Aorta (tissue), 5 donors: ENCODE measurements around the gene SPR. TPM values are rescaled to one million over a fixed set of nuclear protein-coding genes. Genes with fewer than 3 reads are reported as not detected.
A peak's percentile ranks its signal among the peaks of the same experiment; 100 is the strongest.

Experiments used
- ATAC-seq: fragments of 200-7000 bp; cut with Tn5 transposase; one replicate; pipeline ENCODE4 v1.9.1; 2022; ENCODE audit warnings: moderate library complexity; ENCODE audit not compliant: low FRiP score
- DNase-seq, 2 donors: peaks; one replicate each; pipeline ENCODE4 v3.0.0-alpha.2; 2020
- H3K27ac ChIP-seq, 2 donors: one replicate each; pipeline ENCODE4 v1.5.1; 2013; ENCODE audit warnings: low read length in 2 of 2, mild to moderate bottlenecking in 2 of 2, moderate library complexity in 2 of 2, control low read depth in 1 of 2, inconsistent platforms in 1 of 2, low read depth in 1 of 2
- H3K27me3 ChIP-seq, 2 donors: one replicate each; pipeline ENCODE4 v1.6.1; 2013; ENCODE audit warnings: control low read depth in 1 of 2, low read length in 1 of 2, mild to moderate bottlenecking in 1 of 2, moderate library complexity in 1 of 2; ENCODE audit not compliant: insufficient read depth in 2 of 2, control insufficient read depth in 1 of 2
- H3K36me3 ChIP-seq, 2 donors: one replicate each; pipeline ENCODE4 v1.6.1; 2013; ENCODE audit warnings: control low read depth in 1 of 2, low read length in 1 of 2, mild to moderate bottlenecking in 1 of 2; ENCODE audit not compliant: insufficient read depth in 2 of 2, control insufficient read depth in 1 of 2
- H3K4me1 ChIP-seq, 2 donors: one replicate each; pipeline ENCODE4 v1.6.1; 2013; ENCODE audit warnings: low read length in 2 of 2, control low read depth in 1 of 2, mild to moderate bottlenecking in 1 of 2, moderate library complexity in 1 of 2; ENCODE audit not compliant: insufficient read depth in 2 of 2, control insufficient read depth in 1 of 2
- H3K4me3 ChIP-seq, 2 donors: one replicate each; pipeline ENCODE4 v1.5.1; 2013; ENCODE audit warnings: low read length in 2 of 2, control low read depth in 1 of 2, mild to moderate bottlenecking in 1 of 2
- H3K9me3 ChIP-seq: one replicate; pipeline ENCODE4 v1.6.1; 2013; ENCODE audit warnings: mild to moderate bottlenecking, low read length; ENCODE audit not compliant: control insufficient read depth
- WGBS, 2 donors: extraction: QIAGEN DNeasy Blood & Tissue Kit; methylation state at CpG; one replicate each; pipeline ENCODE4 v1.1.7; 2013; 5-methylcytosine and 5-hydroxymethylcytosine counted together
- intact Hi-C, 2 donors: fragments of 100-400 bp; cut with DNase I; formaldehyde crosslinking; loops; one replicate each; pipeline versions ENCODE4 v1.14.2 to v1.15.0; 2022
- polyA plus RNA-seq, 2 donors: library from polyadenylated mRNA; stranded (reverse); fragments of 200-250 nt; gene quantifications; one replicate each; pipeline ENCODE4 v1.2.3, GENCODE V29; 2013
- total RNA-seq, 2 donors: library from RNA; stranded (reverse); fragmentation: NEBNext Ultra II Directional; extraction: Animal tissue kit (Norgen Biotek cat#: 25700); gene quantifications; one replicate each; pipeline ENCODE4 v1.2.1, GENCODE V29; 2021
- donor health status: healthy with polysubstance abuse.
- donor health status: Bipolar disorder and iron deficiency.
- donor health status: DM: no; HTN: no; CAD: no.
- donor health status: DM: no; HTN: no; CAD: no.
- donor health status: DM: yes; HTN: yes; CAD: no.

SPR gene
- total and polyA plus RNA-seq, 4 donors: 16.1 to 33.1 (median 21.4) TPM

GRCh38 chr2:72886505-72887031 lies 640 bp upstream of the SPR start:
- H3K27ac ChIP-seq: peak overlapping the region in 1 of 2 donors; percentile 46
- H3K36me3 ChIP-seq: no peaks in the 10 kb centered on the region
- intact Hi-C loops: loop anchor here in 1 of 2 donors (5.0 to 10.0 kb wide), 2 partner anchors 201 to 498 kb away; partner anchors contain the start of gene ALMS1
- 46 to 47% methylated on average over 7 of the region's 7 CpGs for WGBS, 2 donors
- no peak for ATAC-seq
- no peak for DNase-seq
- H3K9me3 ChIP-seq: no peaks in the 10 kb centered on the region
- H3K27me3 ChIP-seq: no peaks in the 10 kb centered on the region
- no peaks in the 10 kb centered on the region for H3K4me1 ChIP-seq
- H3K4me3 ChIP-seq: peak overlapping the region; percentile 49 to 72

GRCh38 chr2:72887740-72888437 lies 681 bp downstream of the SPR start:
- H3K27me3 ChIP-seq: no peaks in the 10 kb centered on the region
- ATAC-seq (peak; percentile 83), DNase-seq (peak; percentile 93 to 97)
- WGBS, 2 donors: 7 to 8% methylated on average over 21 of the region's 21 CpGs
- no peaks in the 10 kb centered on the region for H3K36me3 ChIP-seq
- no peaks in the 10 kb centered on the region for H3K4me1 ChIP-seq
- peak overlapping the region; percentile 49 to 72 for H3K4me3 ChIP-seq
- intact Hi-C loops: loop anchor here in 1 of 2 donors (5.0 to 10.0 kb wide), 2 partner anchors 199 to 497 kb away; partner anchors contain the start of gene ALMS1
- H3K27ac ChIP-seq: peak overlapping the region; percentile 57 to 78
- no peaks in the 10 kb centered on the region for H3K9me3 ChIP-seq

GRCh38 chr2:72888438-72889202 lies 1.4 kb downstream of the SPR start:
- Histone ChIP-seq H3K36me3 (no peaks in the 10 kb centered on the region), H3K27ac (no peak overlapping the region), H3K4me3 (no peak overlapping the region), H3K27me3 (no peaks in the 10 kb centered on the region), H3K4me1 (no peaks in the 10 kb centered on the region), H3K9me3 (no peaks in the 10 kb centered on the region)
- no peak for DNase-seq
- WGBS, 2 donors: 89 to 91% methylated on average over 11 of the region's 11 CpGs
- no peak for ATAC-seq
- intact Hi-C loops: loop anchor here in 1 of 2 donors (5.0 to 10.0 kb wide), 2 partner anchors 199 to 496 kb away; partner anchors contain the start of gene ALMS1

- intact Hi-C loops: loop anchor here (5.0 to 10.0 kb wide), 6 partner anchors 82 to 495 kb away; partner anchors contain the start of gene ALMS1 (in 1 of the 2)
- WGBS, 2 donors: 95 to 96% methylated on average over 4 of the region's 4 CpGs
- H3K27ac ChIP-seq: no peak overlapping the region
- no peaks in the 10 kb centered on the region for H3K27me3 ChIP-seq
- H3K4me3 ChIP-seq: no peak overlapping the region
- no peak for DNase-seq
- no peaks in the 10 kb centered on the region for H3K36me3 ChIP-seq
- ATAC-seq: no peak
- H3K9me3 ChIP-seq: no peaks in the 10 kb centered on the region
- no peaks in the 10 kb centered on the region for H3K4me1 ChIP-seq
Observed at GRCh38 chr2:72889991-72890390, 2.8 kb downstream of the SPR start.

GRCh38 chr2:72891091-72891818 lies 4.0 kb downstream of the SPR start:
- 67 to 73% methylated on average over 8 of the region's 8 CpGs for WGBS, 2 donors
- Histone ChIP-seq H3K4me3 (no peak overlapping the region), H3K36me3 (no peaks in the 10 kb centered on the region), H3K27ac (no peak overlapping the region), H3K27me3 (no peaks in the 10 kb centered on the region), H3K9me3 (no peaks in the 10 kb centered on the region), H3K4me1 (no peaks in the 10 kb centered on the region)
- intact Hi-C loops: loop anchor here (5.0 to 10.0 kb wide), 4 partner anchors 81 to 286 kb away; no protein-coding TSS in a partner anchor
- DNase-seq (no peak), ATAC-seq (no peak)

GRCh38 chr2:72892506-72893173 lies 5.4 kb downstream of the SPR start:
- peak; percentile 65 for ATAC-seq
- Histone ChIP-seq H3K9me3 (no peaks in the 10 kb centered on the region), H3K4me1 (no peaks in the 10 kb centered on the region), H3K27ac (no peak overlapping the region), H3K27me3 (no peaks in the 10 kb centered on the region), H3K4me3 (no peak overlapping the region), H3K36me3 (no peaks in the 10 kb centered on the region)
- intact Hi-C loops: loop anchor here (2.0 to 10.0 kb wide), 5 partner anchors 80 to 285 kb away; no protein-coding TSS in a partner anchor
- WGBS, 2 donors: 4 to 8% methylated on average over 11 of the region's 11 CpGs
- DNase-seq: peak in 1 of 2 donors; percentile 83

GRCh38 chr2:72893594-72894319 lies 6.5 kb downstream of the SPR start:
- H3K27me3 ChIP-seq: no peaks in the 10 kb centered on the region
- no peaks in the 10 kb centered on the region for H3K36me3 ChIP-seq
- H3K27ac ChIP-seq: no peak overlapping the region
- WGBS, 2 donors: 53 to 55% methylated on average over 15 of the region's 15 CpGs
- H3K4me1 ChIP-seq: no peaks in the 10 kb centered on the region
- intact Hi-C loops: loop anchor here (2.0 to 10.0 kb wide), 5 partner anchors 79 to 284 kb away; no protein-coding TSS in a partner anchor
- ATAC-seq (peak; percentile 47), DNase-seq (peak in 1 of 2 donors; percentile 55)
- H3K4me3 ChIP-seq: no peak overlapping the region
- H3K9me3 ChIP-seq: no peaks in the 10 kb centered on the region
